ENCODE data around the gene C1QTNF1. TPM values are rescaled to one million over a fixed set of nuclear protein-coding genes. Genes with fewer than 3 reads are reported as not detected.

The C1QTNF1 gene
- total and polyA plus RNA-seq, 9 of the 15 experiments (the other 6 are each of a cell fraction or from before 2014, with no cell fraction given) = 0.09 TPM; not detected in 8

DNA sequence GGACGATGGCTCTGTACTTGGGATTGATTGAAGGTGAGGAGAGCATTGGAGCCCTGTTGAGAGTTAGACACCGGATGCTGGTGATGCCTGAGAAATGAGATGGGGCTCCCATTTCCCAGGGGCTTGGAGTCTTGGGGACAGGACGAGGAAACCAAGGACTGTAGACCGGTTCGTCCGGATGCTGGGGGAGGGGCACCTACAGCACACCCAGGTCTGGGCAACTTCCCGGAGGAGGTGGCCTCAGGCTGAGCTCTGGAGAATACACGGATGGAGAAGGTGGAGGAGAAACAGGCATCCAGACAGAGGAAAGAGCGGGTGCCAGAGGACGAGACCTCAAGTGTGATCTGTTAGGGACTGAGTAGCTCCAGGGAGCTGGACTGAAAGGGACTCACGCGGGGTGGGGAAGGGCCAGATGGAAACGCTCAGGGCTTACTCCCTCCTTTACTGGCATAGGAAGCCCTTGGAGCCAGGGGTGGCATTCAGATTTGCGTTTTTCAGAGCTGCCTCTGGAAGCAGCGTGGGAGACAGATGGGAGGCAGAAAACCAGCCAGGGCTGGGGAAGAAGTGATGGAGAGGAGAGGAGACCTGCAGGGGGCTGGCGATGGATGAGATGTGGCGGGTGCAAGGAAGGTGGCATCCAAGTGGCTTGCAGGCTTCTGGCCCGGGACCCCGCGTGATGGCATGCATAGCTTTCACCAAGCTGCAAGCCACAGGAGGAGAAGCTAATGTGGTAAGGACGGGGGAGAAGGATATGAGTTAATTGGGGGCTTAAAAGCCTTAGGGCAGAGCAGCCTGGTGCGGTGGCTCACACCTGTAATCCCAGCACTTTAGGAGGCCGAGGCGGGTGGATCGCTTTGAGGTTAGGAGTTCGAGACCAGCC lies 8.3 kb downstream of the C1QTNF1 start:
- FAIRE-seq (no peak), ATAC-seq (no peak), DNase-seq (ENCODE audit: extremely low read depth in 1 of 4, low spot score in 3 of 4) (no peak)
- no peaks in the 10 kb centered on the region for H3K9me1 ChIP-seq (ENCODE audit: control insufficient read depth, insufficient read depth, low read length)
- ChIA-PET CTCF (ENCODE audit: low intra/inter-chr PET ratio) (no interaction called here), POLR2A (interaction anchor here (1.7 kb wide), 1 partner anchor 10 kb away, joined by 4 read pairs; no protein-coding TSS in a partner anchor)
- H3K4me3 ChIP-seq = no peak overlapping the region
- H3K9me3 ChIP-seq (replicated peaks; ENCODE audit: control insufficient read depth, insufficient read depth, low read depth, low read length) = no peaks in the 10 kb centered on the region
- intact Hi-C loops (cut with micrococcal nuclease) (no loop called here), in situ Hi-C loops (cut with MboI) (no loop called here)
- WGBS (ENCODE audit: insufficient coverage, low coverage, missing lambda C conversion rate) = under 1% methylated on average over 26 of the region's 26 CpGs
- H3K9ac ChIP-seq (ENCODE audit: insufficient read depth in 1 of 2, low read depth in 2 of 2, low read length in 2 of 2) = no peak overlapping the region
- H4K20me1 ChIP-seq (replicated peaks; ENCODE audit: control insufficient read depth, insufficient read depth, low read length) = peaks cover 4% of the 10 kb centered on the region; the same call in 1 of the 2 replicates
- H3K27me3 ChIP-seq (ENCODE audit: control insufficient read depth in 2 of 2, insufficient read depth in 2 of 2, low read length in 2 of 2) = peaks cover 59 to 79% of the 10 kb centered on the region in 2 experiments
- BruUV-seq (replicated peaks) = no TSS peak
- no peaks in the 10 kb centered on the region for H3K79me2 ChIP-seq (ENCODE audit: control insufficient read depth, insufficient read depth, low read length)
- H3K4me1 ChIP-seq (replicated peaks in 1 of 2; ENCODE audit: control insufficient read depth in 2 of 2, insufficient read depth in 2 of 2, low read length in 2 of 2) = peaks cover 5 to 11% of the 10 kb centered on the region in 2 experiments
- no peak overlapping the region for H3K27ac ChIP-seq (ENCODE audit: extremely low read depth, low read depth, low read length)
- H2AFZ ChIP-seq (ENCODE audit: low read depth, low read length) = no peak overlapping the region
- H3K4me2 ChIP-seq (ENCODE audit: insufficient read depth, low read length) = no peak overlapping the region
- no peaks in the 10 kb centered on the region for H3K36me3 ChIP-seq (ENCODE audit: control insufficient read depth, insufficient read depth, low read length)
- TF ChIP-seq NCOR1 (IDR thresholded peaks at IDR 0.05) (no peak), CHAMP1 (IDR thresholded peaks at IDR 0.05) (no peak), NONO (IDR thresholded peaks at IDR 0.05; ENCODE audit: low read depth in 2 of 2, low read length in 1 of 2) (no peak), MITF (IDR thresholded peaks at IDR 0.05) (no peak), CREB1 (IDR thresholded peaks at IDR 0.05) (no peak), CREB1 (CRISPR knock-in tag; IDR thresholded peaks at IDR 0.05) (no peak), ZMIZ1 (IDR thresholded peaks at IDR 0.05; ENCODE audit: low read depth in 2 of 2, low read length in 2 of 2) (no peak), E2F3 (CRISPR knock-in tag; IDR thresholded peaks at IDR 0.05) (no peak)
- TF ChIP-seq, protein P1, sequence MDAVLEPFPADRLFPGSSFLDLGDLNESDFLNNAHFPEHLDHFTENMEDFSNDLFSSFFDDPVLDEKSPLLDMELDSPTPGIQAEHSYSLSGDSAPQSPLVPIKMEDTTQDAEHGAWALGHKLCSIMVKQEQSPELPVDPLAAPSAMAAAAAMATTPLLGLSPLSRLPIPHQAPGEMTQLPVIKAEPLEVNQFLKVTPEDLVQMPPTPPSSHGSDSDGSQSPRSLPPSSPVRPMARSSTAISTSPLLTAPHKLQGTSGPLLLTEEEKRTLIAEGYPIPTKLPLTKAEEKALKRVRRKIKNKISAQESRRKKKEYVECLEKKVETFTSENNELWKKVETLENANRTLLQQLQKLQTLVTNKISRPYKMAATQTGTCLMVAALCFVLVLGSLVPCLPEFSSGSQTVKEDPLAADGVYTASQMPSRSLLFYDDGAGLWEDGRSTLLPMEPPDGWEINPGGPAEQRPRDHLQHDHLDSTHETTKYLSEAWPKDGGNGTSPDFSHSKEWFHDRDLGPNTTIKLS (IDR thresholded peaks at IDR 0.05; ENCODE audit: borderline replicate concordance, low read depth) = no peak
- TF ChIP-seq, protein P2, sequence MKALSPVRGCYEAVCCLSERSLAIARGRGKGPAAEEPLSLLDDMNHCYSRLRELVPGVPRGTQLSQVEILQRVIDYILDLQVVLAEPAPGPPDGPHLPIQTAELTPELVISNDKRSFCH (CRISPR knock-in tag; IDR thresholded peaks at IDR 0.05) = no peak
- TF ChIP-seq, protein P2 (tag; IDR thresholded peaks at IDR 0.05) = no peak

All from K562 (cell line).